ENCODE measurements around the gene PCCA. TPM values are rescaled to one million over a fixed set of nuclear protein-coding genes. Genes with fewer than 3 reads are reported as not detected.
"Not testable (repeated sequence)": the region's sequence is repeated elsewhere in the genome, so short reads cannot be mapped to it uniquely, and the experiment has no call there.

Gene PCCA
- polyA plus RNA-seq, 12 donors = 24.3 to 41.6 (median 32.7) TPM; not detected in 1

DNA sequence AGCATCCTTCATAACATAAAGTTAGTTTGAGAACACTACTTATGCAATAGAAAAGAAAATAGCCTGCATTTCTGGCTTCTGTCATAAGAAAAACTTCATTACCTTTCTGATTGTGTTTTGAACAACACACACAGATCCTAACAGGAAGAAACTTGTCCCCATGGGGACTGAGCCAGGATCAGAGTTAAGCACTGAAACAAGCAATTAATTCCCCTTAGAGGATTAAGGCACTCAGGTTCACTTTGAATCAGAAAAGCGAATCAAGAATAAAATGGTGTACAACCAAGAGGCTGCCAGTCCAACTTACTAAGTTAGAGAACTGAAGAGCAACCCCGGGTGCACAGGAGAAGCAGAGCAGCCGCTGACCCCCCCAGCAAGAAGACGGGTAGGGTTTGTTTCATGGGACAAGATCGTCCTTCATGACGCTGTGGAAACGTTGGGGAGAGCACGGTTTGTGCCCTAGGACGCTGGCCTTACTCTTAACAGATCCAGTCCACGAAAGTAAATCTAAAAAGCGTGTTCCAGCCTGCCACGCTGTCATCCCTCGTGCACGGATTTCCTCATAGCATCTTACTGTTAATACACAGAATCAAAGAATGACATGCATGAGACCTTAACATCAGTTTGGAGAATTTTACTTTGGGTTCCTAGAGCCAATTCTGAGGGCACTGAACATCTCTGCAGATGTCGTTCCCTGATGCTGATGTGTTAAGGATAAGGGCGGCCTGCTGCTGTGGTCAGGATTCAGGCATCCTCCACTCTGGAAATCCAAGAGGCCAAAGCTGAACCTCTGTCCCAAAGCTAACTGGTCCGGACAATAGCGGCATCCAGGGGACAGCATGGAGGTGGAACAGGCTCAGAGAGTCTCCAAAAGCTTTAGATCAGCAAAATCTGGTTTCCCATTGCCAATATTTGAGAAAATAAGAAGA, 453.3 kb downstream of the PCCA start:
- no peak for DNase-seq

DNA sequence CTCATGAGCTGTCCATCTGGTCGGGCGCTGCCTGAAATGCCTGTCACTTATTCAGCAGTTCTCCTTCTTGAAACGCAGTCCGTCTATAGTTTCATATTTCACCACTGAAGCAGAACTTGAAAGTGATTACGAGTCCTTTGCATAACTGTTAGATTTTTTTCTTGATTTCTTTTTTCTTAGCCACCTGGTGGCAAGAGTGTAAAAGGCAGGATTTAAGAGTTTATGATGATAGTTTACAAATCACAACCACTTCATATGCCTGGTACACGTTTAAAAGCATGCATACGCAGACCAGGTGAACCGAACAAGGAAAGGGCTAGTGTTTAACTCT, 453.9 kb downstream of the PCCA start:
- no peak for DNase-seq

GRCh38 chr13:100543872-100544602, 455.1 kb downstream of the PCCA start:
- DNase-seq = no peak

- no peak for DNase-seq
Observed at GRCh38 chr13:100544866-100545683, 456.2 kb downstream of the PCCA start.

DNA sequence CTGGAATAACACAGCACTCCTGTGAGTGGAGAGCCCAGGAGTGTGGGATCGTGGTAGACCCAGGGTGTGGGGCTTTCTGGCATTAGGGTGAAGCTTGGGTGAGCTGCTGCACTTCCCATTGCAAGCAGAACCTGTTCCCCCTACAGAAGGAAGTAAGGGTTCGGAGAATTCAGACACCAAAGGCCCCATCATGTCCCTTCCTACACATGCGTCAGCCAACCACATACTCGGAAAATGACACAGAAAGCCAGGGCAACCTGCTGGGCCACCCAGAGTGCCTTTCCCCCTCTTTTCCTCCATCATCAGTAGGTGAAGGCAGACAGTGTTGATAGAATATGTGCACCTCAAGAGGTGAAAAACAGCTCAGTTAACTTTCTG, 456.8 kb downstream of the PCCA start:
- DNase-seq = no peak

DNA sequence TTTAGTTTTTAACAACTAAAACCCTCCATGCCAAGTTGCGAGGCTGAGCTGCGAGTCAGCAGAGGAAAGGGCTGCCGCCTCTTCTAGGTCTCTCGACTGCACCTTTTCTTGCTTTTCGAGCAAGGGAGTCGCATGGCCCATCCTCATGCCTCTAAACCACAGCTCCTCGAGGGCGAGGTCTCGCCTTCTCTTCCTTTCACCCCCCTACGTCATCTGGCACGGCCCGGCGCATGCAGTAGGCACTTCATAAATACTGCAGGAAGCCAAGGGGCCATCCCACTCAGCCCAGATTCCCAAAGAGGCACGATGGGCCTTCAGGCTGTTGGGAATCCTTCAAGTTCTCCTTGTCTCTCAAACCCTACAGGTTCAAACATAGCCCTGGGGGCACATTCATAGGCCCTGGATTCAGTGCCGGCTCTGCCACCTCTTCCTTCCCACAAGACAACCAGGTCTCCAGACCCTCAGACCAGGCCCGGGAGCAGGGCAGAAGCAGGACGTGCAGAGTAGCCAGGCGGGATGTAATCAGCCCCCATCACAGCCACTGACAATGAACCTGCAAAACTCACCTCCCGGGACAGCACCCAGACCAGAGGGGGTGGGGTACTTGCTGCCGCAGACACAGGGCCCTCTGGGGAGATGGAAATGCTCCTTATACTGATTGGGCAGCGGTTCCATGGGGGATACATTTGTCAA, 458.0 kb downstream of the PCCA start:
- DNase-seq = no peak

DNA sequence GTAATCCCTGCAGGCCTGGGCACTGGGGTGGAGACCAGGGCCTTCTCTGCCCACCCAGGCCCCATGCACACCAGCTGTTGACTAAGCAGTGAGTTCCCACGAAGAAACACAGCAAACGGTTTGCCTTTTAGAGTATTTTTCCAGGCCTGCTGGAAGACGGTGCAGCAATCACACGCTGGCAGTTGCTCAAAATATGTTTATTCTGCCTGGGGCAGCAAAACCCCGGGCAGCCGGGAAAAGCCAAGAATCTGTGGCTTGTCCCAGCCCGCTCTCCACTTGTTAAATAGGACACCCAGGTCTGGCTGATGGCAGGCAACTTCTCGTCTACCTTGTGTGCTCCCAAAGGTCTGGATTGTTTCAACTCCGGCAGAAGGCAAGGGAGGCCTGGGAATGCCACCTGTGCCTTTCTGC, 458.9 kb downstream of the PCCA start:
- peak; percentile 35 for DNase-seq

- DNase-seq = no peak
Observed at GRCh38 chr13:100549316-100549715, 460.4 kb downstream of the PCCA start.

GRCh38 chr13:100552755-100553154, 463.9 kb downstream of the PCCA start:
- no peak for DNase-seq

DNA sequence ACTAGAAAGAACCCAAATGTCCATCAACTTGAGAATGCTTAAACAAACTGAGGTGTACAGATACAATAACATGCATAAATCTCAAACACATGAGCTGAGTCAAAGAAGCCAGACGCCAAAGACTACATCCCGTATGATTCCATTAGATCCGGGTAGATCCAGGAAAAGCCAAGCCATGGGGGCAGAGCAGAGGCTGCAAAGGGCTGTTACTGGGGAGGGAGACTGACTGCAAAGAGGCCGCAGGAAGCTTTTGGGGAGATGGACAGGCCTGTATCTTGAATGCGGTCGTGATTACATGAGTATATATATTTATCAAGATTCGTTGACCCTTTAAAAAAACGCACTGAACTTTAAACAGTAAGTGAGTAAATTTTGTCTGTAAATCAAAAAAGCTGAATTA, 471.0 kb downstream of the PCCA start:
- no peak for DNase-seq

DNA sequence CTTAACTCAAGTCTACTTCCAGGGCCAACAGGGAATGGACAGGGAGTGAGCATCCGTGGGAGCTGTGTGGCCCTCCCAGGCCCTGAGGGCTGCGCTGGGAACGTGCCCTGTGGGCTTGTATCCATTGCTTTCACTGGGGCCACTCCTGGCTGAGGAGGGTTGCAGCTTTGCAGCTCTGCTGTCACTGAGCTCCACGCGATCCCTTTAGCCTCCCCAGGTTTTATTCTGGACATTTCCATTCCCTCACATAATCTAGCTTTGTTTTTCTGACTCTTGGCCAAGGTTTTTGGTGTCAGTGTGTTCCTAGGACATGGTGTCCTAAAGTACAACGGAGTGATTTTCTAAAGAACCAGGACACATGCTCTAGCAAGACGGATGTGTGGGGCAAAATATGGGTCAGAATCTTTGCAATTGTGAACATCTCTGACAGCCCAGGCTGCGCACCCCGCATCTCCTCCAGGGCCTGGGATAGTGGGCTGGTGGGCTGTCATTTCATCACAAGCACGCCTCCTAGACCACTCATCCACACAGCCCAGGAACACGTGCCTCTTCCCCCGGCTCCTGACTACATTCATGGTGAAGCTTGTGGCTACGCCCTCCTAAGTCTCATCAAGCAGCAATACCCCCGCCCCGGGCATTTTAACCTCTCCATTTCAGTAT, 471.7 kb downstream of the PCCA start:
- no peak for DNase-seq

GRCh38 chr13:100561158-100561499, 472.2 kb downstream of the PCCA start:
- DNase-seq = no peak

DNA sequence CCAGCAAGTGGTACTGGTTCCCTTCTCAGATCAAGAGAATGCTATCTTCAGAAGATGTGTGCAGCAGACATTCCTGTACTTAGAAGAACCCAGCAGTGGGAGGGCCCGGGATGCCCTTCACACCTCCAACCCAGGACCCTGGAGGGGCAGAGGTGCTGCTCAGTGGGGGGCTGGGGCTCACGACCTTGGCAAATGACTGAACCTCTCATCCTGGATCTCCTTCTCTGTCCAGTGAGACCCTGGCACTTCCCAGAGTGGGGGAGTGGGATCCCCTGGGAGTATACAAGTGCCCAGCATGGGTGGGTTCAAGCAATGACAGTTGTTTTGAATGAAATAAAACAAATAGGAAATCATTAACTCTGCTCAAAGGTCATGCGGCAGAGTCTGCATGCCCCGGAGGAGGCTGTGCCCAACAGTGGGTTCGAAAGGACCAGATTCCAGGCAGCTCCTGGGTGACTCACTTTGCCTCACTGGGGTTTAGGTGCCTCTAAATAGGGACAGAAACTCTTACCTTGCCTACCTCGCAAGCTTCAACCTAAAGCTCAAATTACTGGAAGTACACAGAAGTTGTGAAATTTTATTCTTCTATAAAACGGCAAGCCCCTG, 472.8 kb downstream of the PCCA start:
- DNase-seq = no peak

- DNase-seq = no peak
Observed at GRCh38 chr13:100563779-100564178, 474.9 kb downstream of the PCCA start.

GRCh38 chr13:100564444-100565223, 475.7 kb downstream of the PCCA start:
- DNase-seq = no peak

DNA sequence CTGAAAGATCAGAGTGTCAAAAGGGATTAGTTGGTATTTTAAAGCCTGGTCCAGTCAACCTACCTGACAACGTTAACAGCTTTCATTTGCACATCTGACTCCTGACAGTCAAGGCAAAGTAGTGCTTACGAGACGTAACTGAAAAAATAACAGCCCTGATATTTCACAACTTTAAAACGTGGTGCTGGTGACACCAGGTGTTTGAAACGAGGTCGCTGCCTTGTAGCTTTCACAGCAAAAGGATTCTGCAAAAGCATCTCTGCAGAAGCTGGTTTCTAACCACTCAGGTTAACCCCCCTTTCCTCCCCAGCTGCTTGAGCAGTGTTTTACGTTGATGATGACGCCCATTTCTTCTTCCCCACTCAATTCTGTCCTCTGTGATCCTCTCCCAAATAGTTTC, 476.4 kb downstream of the PCCA start:
- no peak for DNase-seq

DNA sequence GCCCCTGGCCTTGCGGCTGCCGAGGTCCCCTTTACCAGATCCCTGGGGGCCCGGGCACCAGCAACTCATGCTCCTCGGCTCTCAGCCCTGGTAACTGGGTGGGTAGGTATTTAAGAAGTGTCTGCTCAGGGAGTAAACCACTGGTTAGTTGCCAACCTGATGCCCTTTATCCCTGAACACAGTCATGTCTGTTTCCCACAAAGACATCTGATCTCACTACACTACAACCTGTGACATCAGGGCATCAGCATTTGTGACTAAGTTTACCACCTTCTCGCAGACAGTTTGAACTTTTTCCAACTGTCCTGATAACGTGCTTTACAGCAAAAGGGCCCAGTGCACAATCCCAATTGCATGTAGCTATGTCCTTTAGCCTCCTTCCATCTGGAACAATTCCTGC, 477.6 kb downstream of the PCCA start:
- no peak for DNase-seq

DNA sequence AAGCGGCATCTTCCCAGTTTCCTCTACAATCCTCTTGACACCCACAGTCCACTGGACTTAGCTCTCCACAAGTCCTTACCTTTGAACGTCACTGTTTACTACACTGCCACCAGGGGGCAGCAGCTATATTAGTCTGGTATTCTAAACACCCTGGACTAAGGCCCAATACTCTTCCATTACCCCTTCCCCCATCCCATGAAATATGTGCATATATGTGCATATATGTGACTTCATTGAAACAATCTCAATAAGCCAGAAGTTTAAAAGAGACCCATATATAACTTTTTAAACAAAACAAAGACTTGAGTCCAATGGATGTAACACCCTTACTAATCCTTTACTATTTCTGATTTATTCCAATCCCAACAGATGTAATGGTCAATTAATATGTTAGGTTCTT, 484.2 kb downstream of the PCCA start:
- peak; percentile 27 for DNase-seq

- DNase-seq = not testable (repeated sequence)
Observed at GRCh38 chr13:100577239-100577638, 488.3 kb downstream of the PCCA start.
